WI38 (cell line): ENCODE data around the gene MYO3B.

ENCODE experiments used
- H3K4me3 ChIP-seq: 2 replicates; pipeline ENCODE4 v1.5.1; 2011; ENCODE audit warnings: low read depth, mild to moderate bottlenecking, control low read depth, low read length
- TF ChIP-seq, protein P1 (sequence below): IDR thresholded peaks from 2 replicates; pipeline ENCODE4 v1.5.1; 2012; ENCODE audit warnings: low read depth, mild to moderate bottlenecking, control low read depth, low read length

The MYO3B gene

GRCh38 chr2:170201734-170202393, 23.9 kb downstream of the MYO3B start:
- TF ChIP-seq, protein P1, sequence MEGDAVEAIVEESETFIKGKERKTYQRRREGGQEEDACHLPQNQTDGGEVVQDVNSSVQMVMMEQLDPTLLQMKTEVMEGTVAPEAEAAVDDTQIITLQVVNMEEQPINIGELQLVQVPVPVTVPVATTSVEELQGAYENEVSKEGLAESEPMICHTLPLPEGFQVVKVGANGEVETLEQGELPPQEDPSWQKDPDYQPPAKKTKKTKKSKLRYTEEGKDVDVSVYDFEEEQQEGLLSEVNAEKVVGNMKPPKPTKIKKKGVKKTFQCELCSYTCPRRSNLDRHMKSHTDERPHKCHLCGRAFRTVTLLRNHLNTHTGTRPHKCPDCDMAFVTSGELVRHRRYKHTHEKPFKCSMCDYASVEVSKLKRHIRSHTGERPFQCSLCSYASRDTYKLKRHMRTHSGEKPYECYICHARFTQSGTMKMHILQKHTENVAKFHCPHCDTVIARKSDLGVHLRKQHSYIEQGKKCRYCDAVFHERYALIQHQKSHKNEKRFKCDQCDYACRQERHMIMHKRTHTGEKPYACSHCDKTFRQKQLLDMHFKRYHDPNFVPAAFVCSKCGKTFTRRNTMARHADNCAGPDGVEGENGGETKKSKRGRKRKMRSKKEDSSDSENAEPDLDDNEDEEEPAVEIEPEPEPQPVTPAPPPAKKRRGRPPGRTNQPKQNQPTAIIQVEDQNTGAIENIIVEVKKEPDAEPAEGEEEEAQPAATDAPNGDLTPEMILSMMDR, result no peak
- no peak overlapping the region for H3K4me3 ChIP-seq

GRCh38 chr2:170202437-170202836, 24.5 kb downstream of the MYO3B start:
- TF ChIP-seq, protein P1, result no peak
- H3K4me3 ChIP-seq, result no peak overlapping the region

DNA sequence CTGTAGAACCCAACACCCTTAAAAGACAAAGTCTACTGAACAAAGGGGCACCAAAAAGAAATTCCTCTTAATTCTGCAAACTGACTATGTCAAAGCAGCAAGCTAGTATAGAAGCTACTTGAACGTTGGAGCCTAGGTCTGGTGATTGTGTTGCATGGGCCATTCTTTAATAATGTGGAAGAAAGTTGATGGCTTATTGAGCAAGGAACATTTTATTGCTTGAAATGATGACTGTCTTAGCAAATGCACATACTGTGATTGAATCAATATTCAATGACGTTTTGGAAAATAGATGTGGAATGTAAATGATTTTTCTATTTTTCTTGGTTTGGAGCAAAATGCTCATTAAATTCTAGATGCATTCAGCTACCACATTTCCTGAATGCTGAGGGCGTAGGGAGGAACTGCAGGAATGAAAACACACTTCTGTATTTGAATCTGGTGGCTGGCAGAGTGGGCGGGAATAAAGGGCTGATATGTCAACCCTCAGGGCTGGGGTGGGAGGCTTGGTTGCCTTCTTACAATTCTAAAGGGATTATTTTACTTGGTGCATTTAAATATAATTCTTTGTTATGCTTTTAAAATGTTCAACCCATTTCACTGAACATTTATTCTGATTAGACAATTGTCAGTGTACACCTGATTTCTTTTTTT, 26.5 kb downstream of the MYO3B start:
- no peak overlapping the region for H3K4me3 ChIP-seq
- TF ChIP-seq, protein P1, result no peak

- H3K4me3 ChIP-seq, result no peak overlapping the region
- TF ChIP-seq, protein P1, result no peak
Measured at GRCh38 chr2:170206246-170206645, 28.3 kb downstream of the MYO3B start.

DNA sequence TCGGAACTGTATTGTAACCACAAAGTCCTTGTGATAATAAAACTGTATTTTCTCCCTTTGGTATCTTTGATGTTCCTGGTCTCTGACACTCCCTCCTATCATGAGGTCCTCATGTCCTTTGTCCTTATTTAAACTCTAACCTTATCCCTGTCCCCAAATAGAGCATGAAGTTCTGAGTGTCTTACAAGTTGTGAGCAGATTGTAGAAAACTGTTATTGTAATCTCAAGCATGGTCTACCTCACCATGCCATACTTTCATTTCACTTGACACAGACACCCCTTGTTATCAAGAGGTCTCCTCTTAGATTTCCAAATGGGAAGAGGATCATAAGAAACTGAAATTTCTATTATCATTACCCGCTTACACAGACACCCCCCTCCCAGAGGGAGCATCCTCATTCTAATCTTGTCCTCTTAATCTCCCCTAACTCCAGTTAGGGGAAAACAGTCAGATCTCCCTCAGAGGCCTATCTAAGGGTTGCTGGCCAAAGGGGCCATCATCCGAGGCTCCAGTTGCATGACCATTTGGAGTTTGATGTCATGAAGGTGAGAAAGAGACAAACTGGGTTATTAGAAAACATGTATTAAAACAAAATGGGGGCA, 29.0 kb downstream of the MYO3B start:
- no peak overlapping the region for H3K4me3 ChIP-seq
- TF ChIP-seq, protein P1, result no peak

DNA sequence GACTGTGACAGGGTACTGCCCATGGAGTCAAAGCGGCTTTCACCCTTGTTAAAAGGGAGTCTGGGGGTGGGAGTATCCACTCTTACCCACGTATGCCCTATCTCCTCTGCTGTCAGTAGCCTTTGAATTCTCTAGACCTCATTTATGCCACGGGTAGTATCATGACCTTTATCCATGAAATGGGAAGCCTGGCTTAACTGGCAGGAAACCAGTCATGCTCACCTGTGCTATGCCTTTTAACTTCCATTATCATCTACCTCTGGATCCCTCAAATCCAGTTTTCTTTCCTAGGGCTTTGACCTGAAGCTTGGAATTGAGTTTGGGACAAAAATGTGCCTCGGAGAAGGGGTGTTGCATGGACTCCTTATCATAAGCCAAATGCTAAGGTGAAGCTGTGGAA, 30.0 kb downstream of the MYO3B start:
- no peak overlapping the region for H3K4me3 ChIP-seq
- TF ChIP-seq, protein P1, result no peak

DNA sequence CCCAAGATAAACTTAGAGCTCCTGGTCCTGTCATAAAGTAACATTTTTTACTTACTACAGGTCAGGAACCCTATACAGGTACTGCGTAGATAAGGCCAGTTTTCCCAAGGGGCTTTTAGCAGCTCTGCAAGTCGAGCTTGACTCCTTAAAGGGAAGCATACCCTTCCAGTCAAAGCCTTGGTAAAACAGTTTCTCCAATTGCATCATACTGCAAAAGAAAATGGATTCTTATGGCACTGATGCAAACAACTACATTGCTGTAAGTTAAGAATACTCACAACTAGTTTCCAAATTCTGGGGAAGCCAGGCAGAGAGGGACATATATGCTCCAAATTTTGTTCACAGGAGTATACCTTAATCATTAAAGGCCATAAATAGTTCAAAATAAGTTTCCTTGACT, 31.0 kb downstream of the MYO3B start:
- H3K4me3 ChIP-seq, result no peak overlapping the region
- TF ChIP-seq, protein P1, result no peak
